Cardiac muscle cell (in vitro differentiated cells and primary cell): Measurements from ENCODE around the gene PINK1. TPM values are rescaled to one million over a fixed set of nuclear protein-coding genes. Genes with fewer than 3 reads are reported as not detected.

Experiments
- DNase-seq, 2 donors: peaks; one replicate each; pipeline versions ENCODE4 v3.0.0 to v3.0.0-alpha.2; 2010 to 2017; ENCODE audit warnings: low read depth in 1 of 2, low spot score in 1 of 2
- H3K27ac ChIP-seq: fragments of 200-600 bp; sonication (generic); 2 replicates; pipeline ENCODE4 v1.5.1; 2016
- H3K27me3 ChIP-seq: fragments of 200-600 bp; sonication (generic); 2 replicates; pipeline ENCODE4 v1.6.0; 2016; ENCODE audit warnings: control low read depth
- H3K36me3 ChIP-seq: fragments of 200-600 bp; sonication (generic); 2 replicates; pipeline ENCODE4 v1.5.1; 2016; ENCODE audit warnings: control low read depth
- H3K4me1 ChIP-seq: fragments of 200-600 bp; sonication (generic); 2 replicates; pipeline ENCODE4 v1.8.1; 2017; ENCODE audit warnings: low read depth, mild to moderate bottlenecking, mixed run types
- H3K4me3 ChIP-seq: fragments of 200-600 bp; sonication (generic); 2 replicates; pipeline ENCODE4 v1.5.1; 2016; ENCODE audit warnings: mild to moderate bottlenecking
- H3K9me3 ChIP-seq: fragments of 200-600 bp; sonication (generic); 2 replicates; pipeline ENCODE4 v1.5.1; 2017; ENCODE audit warnings: low read depth, mild to moderate bottlenecking, control low read depth
- CTCF ChIP-seq: IDR thresholded peaks from 2 replicates; pipeline ENCODE4 v1.5.1; 2012; ENCODE audit warnings: low read depth, mild to moderate bottlenecking, low read length
- polyA plus RNA-seq: library from polyadenylated mRNA; unstranded; fragments of >200 nt; fragmentation: Nextera tagmentation; extraction: Ambion mirVana; gene quantifications from 2 replicates; pipeline ENCODE4 v1.2.1, GENCODE V29; 2016
- total RNA-seq: library from RNA; depleted of rRNA; stranded (reverse); fragments of >200 nt; gene quantifications from 2 replicates; pipeline ENCODE4 v1.2.3, GENCODE V29; 2016

Gene PINK1
- total and polyA plus RNA-seq, 2 experiments from 2014 or later, result 135 to 179 TPM

GRCh38 chr1:20685741-20686140, 52.5 kb downstream of the PINK1 start:
- no peak for TF ChIP-seq CTCF
- Histone ChIP-seq H3K4me3 (no peak overlapping the region), H3K9me3 (no peaks in the 10 kb centered on the region), H3K36me3 (no peaks in the 10 kb centered on the region), H3K27ac (no peak overlapping the region), H3K27me3 (no peaks in the 10 kb centered on the region), H3K4me1 (no peaks in the 10 kb centered on the region)
- DNase-seq, result no peak

GRCh38 chr1:20686883-20687725, 53.8 kb downstream of the PINK1 start:
- TF ChIP-seq CTCF, result no peak

GRCh38 chr1:20689645-20690056, 56.4 kb downstream of the PINK1 start:
- Histone ChIP-seq H3K36me3 (no peaks in the 10 kb centered on the region), H3K27me3 (no peaks in the 10 kb centered on the region), H3K4me1 (no peaks in the 10 kb centered on the region), H3K9me3 (no peaks in the 10 kb centered on the region), H3K4me3 (no peak overlapping the region), H3K27ac (no peak overlapping the region)
- TF ChIP-seq CTCF, result no peak
- no peak for DNase-seq

More at GRCh38 chr1:20686883-20687725, 53.8 kb downstream of the PINK1 start:
- Histone ChIP-seq H3K4me1 (no peaks in the 10 kb centered on the region), H3K36me3 (no peaks in the 10 kb centered on the region), H3K4me3 (no peak overlapping the region), H3K27ac (no peak overlapping the region), H3K27me3 (no peaks in the 10 kb centered on the region), H3K9me3 (no peaks in the 10 kb centered on the region)
- DNase-seq, result no peak

- no peaks in the 10 kb centered on the region for H3K9me3 ChIP-seq
- no peak overlapping the region for H3K4me3 ChIP-seq
- H3K27ac ChIP-seq, result no peak overlapping the region
- H3K4me1 ChIP-seq, result no peaks in the 10 kb centered on the region
- H3K36me3 ChIP-seq, result no peaks in the 10 kb centered on the region
- no peak for DNase-seq
- no peaks in the 10 kb centered on the region for H3K27me3 ChIP-seq
- TF ChIP-seq CTCF, result no peak
These were observed 58.6 kb downstream of the PINK1 start for GRCh38 chr1:20691872-20692271.

- no peaks in the 10 kb centered on the region for H3K36me3 ChIP-seq
- H3K27me3 ChIP-seq, result no peaks in the 10 kb centered on the region
- no peaks in the 10 kb centered on the region for H3K4me1 ChIP-seq
- H3K9me3 ChIP-seq, result no peaks in the 10 kb centered on the region
- no peak overlapping the region for H3K27ac ChIP-seq
- no peak for TF ChIP-seq CTCF
- no peak overlapping the region for H3K4me3 ChIP-seq
- DNase-seq, result no peak
These were observed 60.4 kb downstream of the PINK1 start for GRCh38 chr1:20693623-20694022.
